ENCODE results near the gene PROKR1.
"Not testable (repeated sequence)": the region's sequence is repeated elsewhere in the genome, so short reads cannot be mapped to it uniquely, and the experiment has no call there.

The PROKR1 gene

DNA sequence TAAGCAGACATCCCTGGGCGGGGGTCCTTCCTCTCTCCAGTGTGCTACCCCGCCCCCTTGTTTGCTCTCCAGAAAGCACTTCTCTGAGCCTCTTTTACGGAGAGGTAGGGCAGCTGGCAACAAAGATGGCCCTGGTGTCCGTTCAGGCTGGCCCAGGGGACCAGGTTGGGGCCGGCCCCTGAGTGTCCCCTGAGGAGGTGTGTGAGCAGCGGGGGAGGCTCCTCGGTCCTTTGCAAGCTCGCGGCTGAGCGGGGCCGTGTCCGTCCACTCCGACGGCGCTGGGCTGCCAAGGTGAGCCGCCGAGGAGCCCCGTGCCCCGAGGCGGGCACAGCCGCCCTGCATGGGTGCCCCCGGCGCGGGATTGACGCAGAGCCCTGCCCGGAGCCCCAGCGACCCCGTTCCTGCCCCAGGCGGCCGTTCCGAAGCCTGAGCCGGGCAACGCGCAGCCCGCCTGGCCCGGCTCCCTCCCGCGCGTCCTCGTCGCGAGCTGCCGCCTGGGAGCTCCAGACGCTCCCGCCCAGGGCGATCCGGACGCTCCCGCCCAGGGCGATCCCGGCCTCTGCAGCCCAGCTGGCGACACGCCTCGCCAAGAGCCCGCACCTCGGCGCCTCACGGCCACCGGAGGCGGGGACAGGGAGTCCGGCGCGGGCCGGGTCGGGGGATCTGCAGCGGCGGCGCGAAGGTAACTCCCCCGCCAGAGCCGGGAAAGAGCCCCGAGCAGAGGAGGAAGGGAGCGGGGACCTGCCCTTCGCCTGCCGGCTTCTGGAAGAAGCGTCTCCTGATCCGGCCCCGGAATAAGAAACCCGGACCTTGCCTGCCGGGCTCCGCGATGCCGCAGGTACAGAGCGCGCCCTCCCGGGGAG is at the start of gene PROKR1:
PROKR1 (plus strand) TSS at position 569 of the 863 bp plus-strand sequence. CDS start 2,243 bp downstream, outside the sequence.
- DNase-seq (ENCODE audit: low read depth): no peak

DNA sequence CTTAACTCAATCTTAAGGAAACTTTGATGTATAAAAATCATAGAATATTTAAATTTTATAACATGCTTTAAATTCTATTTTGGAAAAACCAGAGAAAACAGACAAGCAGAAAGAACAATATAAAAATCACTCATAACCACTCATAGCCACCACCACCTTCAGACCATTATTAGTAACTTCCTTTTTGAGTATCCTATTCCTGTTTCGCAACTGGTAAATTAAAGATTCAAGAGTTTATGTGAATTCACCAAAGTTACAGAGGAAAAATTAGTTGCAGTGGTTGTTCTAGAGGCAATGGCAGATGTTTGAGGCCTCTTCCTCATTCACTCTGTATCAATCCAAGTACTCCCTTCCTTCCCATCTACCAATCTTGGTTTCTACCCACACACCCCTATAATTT is 49.3 kb upstream of the PROKR1 start:
- no peak for DNase-seq (ENCODE audit: low read depth)

DNA sequence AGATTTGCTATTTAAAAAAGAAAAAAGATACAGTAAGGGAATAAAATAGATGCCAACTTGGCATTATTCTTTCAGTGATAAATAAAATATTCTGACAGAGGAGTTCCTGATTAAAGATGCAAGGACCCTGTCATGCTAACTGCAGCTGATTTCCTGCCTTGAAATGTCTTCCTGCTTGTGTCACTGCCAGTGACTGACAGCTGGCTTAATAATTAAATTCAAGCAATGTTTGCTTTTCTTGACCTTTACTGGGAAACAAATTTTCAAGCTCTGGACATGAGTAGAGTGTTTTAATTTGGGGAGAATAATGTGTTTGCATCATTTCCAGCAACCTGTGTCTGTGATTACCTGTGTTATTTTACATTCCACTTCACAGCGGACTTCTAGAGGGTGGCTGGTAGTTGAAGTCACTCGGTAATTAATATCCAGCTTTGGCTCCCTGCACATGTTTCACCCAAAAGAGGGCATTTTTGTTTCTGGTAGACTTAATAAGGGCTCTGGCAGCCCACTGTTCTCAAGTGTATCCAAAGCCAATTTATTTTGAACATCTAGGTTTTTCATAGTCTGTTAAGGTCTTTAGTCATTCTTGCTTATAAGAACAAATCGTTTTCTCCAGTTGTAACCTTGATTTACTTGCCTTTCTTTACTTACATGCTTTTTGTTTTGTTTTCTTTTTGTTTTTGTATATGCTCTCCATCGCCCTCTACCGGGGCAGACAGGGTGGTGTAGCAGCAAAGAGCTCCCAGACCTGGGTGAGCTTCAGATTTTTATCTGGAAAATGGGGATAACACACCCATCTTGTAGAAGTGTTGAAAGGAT is 48.5 kb upstream of the PROKR1 start:
- DNase-seq (ENCODE audit: low read depth): peak; percentile 21

DNA sequence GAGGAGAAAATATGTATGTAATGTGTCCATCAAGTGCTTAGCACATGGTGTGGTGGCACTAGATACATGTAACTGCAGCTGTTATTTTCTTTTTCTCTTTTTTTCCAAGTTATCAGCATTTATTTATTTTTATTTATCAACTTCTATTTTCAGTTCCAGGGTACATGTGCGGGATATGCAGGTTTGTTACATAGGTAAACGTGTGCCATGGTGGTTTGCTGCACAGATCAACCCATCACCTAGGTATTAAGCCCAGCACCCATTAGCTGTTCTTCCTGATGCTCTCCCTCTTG is 47.9 kb upstream of the PROKR1 start:
- not testable (repeated sequence) for DNase-seq (ENCODE audit: low read depth)

DNA sequence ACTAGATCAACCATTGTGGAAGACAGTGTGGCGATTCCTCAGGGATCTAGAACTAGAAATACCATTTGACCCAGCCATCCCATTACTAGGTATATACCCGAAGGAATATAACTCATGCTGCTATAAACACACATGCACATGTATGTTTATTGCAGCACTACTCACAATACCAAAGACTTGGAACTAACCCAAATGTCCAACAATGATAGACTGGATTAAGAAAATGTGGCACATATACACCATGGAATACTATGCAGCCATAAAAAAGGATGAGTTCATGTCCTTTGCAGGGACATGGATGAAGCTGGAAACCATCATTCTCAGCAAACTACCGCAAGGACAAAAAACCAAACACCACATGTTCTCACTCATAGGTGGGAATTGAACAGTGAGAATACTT is 42.9 kb upstream of the PROKR1 start:
- DNase-seq (ENCODE audit: low read depth): not testable (repeated sequence)

DNA sequence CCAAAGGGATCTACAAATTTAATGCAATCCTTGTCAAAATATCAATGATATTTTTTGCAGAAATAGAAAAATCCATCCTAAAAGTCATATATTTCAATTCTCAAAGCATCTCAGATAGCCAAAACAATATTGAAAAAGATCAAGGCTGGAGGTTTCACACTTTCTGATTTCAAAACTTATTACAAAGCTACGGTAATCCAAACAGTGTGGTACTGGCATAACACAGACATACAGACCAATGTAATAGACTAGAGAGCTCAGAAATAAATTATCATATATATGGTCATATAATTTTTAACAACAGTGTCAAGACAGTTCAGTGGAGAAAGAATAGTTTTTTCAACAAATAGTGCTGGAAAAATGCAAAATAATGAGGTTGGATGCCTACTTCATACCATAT is 40.3 kb upstream of the PROKR1 start:
- DNase-seq (ENCODE audit: low read depth): no peak

DNA sequence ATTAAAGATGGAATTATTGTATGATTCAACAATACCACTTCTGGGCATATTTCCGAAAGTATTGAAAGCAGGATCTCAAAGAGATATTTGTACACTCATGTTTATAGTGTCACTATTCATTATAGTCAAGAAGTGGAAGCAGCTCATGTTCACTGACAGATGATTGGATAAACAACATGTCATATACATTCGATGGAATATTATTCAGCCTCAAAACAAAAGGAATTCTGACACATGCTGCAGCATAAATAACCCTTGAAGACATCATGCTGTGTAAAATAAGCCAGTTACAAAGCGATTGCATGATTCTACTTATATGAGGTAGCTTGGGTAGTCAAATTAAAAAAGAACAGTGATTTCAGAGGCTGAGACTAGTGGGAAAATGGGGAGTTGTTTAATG is 39.3 kb upstream of the PROKR1 start:
- DNase-seq (ENCODE audit: low read depth): no peak

DNA sequence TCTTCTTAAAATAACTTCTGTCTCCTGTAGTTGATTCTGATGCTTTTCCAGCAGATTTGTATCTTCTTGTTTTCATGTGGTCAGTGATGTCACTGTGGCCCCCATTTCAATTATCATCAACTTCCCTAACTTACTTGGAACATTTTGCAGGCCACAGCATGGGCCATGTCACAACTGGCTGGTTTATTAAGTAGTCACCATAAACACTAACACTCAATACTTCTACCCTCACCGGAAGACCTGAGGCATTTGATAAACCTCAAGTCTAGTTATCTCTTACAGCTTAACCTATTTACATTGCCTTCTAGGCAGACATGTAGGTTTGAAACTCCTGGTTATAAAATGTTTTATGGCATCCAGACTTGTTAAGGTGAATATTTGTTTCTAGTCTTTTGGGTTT is 37.4 kb upstream of the PROKR1 start:
- no peak for DNase-seq (ENCODE audit: low read depth)

DNA sequence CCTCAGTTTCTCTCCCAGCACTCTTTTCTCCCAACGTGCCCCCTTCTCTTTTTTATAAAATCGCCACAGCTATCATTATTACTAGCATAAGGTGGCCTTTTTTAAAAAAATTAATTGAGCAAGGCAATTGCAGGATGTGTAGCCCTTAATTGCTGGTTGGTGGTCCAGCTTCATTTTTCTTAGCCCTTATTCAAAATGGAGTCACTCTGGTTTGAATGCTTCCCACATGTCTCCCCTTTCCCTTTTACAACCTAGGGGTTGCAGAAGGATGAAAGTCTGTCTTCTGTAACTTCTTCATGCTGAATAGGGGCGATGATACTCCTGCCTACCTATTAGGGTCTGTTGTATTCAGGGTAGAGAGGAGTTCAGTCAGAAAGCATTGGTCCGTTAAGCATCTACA is 36.6 kb upstream of the PROKR1 start:
- DNase-seq (ENCODE audit: low read depth): no peak

DNA sequence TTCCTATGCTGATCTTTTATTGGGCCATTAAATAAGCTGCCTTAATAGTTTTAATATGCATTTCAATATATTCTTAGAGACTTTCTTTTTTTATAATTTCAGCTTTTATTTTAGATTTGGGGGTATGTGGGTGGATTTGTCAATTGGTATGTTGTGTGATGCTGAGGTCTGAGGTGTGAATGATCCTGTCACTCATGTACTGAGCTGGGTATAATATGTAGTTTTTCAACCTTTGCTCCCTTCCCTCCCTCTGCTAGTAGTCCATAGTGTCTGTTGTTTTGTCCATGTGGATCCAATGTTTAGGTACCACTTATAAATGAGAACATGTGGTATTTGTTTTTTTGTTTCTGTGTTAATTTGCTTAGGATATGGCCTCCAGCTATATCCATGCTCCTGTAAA is 35.5 kb upstream of the PROKR1 start:
- no peak for DNase-seq (ENCODE audit: low read depth)

DNA sequence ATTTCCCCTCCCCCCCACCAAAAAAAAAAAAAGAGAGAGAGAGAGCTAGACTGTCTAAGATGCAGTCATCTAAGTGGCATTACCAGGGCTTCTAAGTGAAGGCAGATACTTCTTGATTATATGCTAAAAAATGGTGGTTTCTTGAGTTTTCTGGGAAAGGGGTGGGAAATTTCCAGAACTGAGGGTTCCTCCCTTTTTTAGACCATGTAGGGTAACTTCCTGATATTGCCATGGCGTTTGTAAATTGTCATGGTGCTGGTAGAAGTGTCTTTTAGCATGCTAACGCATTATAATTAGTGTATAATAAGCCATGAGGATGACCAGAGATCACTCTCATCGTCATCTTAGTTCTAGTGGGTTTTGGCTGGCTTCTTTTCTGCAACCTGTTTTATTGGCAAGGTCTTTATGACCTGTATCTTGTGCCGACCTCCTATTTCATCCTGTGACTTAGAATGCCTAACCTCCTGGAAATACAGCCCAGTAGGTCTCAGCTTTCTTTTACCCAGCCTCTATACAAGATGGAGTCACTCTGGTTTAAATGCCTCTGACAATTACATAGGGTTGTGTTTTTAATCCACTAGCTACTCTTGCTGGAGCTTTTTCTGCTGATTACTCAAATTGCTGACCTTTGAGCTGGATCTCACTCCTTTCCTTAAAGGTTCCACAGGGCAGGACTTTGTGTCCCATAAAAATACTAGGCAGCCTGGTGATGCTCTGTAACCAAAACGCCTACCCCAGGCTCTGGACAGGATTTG is 30.4 kb upstream of the PROKR1 start:
- no peak for DNase-seq (ENCODE audit: low read depth)

DNA sequence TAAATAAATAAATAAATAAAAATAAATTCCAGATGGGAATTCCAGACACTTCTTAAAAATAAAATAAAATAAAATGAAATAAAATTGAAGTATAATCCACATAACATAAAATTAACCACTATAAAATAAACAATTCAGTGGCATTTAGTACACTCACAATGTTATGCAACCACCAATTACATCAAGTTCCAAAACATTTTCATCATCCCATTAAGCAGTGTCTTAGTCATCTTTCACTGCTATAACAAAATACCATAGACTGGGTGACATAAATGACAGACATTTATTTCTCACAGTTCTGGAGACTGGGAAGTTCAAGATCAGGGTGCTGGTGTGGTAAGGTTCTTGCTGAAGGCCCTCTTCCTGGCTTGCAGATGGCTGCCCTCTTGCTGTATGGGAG is 22.6 kb upstream of the PROKR1 start:
- DNase-seq (ENCODE audit: low read depth): no peak

DNA sequence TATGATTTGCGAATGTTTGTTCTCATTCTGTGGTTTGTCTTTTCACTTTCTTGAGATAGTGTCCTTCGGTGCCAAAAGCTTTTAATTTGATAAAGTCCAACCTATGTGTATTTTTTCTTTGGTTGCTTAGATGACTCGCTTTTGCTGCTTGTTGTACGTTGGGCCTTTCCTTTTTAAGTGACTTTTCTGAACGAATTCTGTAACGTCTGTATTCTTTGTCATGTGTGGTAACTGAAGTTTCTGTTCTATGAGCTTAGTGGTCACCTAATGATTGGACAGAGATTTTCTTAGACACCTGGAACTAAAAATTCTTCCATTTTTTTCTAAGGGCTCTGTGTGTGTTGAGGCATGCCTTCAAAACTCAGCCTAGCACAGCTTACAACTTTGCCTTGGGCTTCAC is 19.6 kb upstream of the PROKR1 start:
- DNase-seq (ENCODE audit: low read depth): no peak

DNA sequence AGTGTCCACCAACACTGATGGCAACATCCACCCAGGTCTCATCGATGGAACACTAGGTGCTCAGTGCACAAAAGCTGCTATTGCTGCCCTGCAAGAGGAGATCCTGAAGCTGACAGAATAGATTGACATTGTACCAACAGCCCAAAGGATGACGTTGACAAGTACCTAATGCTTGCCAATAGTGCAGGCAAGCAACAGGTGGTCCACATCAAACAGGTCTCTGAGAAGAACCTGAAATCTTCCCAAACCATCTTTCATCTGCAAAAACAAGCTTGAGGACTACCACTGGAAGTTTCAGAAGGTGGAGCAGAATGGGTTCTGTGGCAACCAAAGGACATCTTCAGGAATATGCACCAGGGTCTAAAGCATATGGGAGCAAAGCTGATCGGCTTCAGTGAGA is 15.8 kb upstream of the PROKR1 start:
- no peak for DNase-seq (ENCODE audit: low read depth)

DNA sequence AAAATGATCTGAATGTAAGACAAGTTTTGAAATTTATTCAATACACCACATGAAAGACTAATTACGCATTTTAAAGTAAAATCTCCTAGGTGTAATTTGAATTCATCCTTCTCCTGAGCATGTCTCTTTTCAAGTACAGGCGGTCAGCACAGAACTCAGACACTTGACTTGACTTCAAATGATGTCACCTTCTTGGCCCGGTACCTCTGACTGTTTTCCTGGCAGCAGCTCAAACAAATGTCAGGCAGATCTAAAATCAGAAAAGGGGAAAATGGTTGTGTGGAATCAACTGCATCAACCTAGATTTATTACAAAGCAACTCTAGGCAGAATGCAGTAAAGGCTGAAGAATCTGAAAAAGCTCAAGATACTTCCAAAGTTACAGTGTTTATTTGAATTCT is 11.4 kb upstream of the PROKR1 start:
- no peak for DNase-seq (ENCODE audit: low read depth)

DNA sequence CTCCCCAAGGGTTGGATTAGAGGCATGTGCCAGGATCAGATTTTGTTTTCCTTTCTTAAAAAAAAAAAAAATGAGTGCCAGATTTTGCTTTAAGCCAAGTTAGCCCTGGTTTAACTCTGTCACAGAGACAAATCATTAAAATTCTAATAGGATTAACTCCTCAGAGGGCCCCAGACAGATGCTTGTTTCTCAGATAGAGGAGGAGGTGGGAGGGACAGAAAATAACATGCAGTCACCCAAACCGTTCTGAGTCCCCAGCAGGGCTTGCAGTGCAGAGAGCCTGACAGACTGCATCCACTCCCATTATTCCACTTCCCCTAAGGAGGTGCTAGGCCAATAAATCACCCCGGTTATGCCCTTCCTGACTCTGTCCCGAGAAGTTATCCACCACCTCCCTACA is 6.3 kb upstream of the PROKR1 start:
- DNase-seq (ENCODE audit: low read depth): no peak

DNA sequence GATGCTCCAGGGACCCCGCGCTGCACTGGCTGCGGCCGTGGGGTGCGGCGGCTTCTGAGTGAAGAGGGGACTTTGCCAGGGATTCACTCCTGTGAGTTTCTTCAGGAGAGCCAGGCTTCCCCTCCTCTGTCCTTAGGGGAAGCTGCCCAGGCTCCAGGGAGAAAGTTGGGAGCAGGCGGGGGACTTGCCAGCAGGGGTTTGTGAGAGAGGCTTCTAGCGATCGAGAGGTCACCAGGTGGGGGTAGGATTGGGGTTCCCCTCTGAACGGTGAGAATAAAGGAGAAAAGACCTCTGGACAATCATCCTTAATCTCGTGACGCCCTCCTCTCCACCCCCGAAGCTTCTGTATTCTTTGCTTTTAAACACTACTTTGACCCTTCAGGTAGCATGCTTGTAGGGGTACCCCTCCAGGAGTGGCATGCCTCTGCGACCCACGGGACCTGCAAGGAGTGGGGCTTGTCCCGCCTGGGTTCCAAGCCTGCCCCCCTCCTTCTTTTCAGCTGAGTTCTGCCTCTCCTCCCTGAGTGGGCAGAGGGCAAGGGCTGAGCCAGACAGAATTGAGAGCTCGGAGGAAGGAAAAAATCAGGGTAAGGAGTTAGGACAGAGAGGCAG is 601 bp downstream of the PROKR1 start:
- no peak for DNase-seq (ENCODE audit: low read depth)

DNA sequence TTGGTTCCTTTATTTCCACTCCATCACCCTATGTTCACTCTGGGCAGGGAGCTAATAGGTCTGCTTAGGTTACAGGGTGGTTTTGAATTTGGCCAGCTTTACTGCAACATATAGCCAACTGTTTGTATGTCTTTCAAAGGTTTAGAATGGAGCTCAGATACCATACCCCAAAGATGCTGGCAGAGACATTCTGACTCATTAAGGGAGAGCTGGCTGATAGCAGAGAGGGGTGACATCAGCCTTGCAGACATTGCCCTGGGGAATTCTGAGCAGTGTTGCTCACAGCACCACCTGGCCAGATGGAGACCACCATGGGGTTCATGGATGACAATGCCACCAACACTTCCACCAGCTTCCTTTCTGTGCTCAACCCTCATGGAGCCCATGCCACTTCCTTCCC is 2.1 kb downstream of the PROKR1 start:
- no peak for DNase-seq (ENCODE audit: low read depth)

DNA sequence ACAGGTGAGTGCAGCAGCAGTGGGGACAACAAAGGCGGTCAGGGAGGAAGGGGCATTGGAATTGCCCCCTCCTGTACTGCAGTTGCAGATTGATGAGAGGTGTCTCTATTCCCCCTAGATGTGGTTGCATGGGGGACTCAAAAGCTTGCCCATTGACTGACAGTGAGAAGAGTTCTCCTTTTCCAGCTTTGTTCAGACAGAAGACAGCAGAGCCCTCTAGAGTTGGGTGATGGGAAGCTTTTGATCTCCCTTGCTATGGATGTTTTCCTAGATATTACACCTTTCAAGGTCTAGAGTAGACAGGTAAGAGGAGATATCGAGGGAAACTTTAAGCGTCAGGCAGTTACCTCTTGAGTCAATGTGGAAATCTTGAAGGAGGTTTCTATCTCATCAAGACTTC is 2.9 kb downstream of the PROKR1 start:
- no peak for DNase-seq (ENCODE audit: low read depth)

DNA sequence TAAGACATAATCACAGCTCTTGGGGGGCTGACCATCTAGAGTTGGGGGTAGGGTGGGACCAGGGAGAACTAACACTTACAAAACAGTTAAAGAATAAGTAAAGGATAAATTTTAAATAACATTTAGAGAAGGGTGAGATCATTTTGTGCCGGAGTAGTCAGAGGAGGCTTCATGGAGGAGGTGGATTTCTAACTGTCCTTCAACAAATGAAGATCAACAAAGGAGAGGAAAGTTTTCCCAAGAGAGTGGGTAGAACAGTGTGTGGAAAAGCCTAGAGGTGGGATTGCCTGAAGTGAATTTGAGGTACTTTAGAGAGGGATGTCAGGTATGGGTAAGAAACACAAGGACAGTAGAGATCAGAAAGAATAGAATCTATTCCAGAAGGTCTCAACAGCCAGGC is 7.3 kb downstream of the PROKR1 start:
- DNase-seq (ENCODE audit: low read depth): no peak

DNA sequence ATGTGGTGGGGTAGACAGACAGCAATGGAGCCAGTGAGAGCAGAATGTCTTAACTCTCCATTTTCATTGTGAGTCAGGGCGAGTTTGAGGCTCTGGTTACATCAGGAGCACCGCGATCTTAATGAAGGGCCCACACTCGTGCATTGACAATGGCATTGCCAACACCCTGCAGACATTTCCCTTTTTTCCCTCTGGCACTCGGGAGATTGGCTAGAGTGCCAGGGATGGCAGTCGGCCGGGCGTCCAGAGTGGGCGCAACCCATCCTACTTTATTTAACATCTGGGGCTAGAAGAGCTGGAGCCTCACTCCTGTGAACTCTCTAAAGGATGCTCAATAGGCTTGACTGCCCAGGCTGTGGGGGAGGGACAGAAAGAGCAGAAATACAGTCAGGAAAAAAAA is 9.7 kb downstream of the PROKR1 start:
- DNase-seq (ENCODE audit: low read depth): no peak

DNA sequence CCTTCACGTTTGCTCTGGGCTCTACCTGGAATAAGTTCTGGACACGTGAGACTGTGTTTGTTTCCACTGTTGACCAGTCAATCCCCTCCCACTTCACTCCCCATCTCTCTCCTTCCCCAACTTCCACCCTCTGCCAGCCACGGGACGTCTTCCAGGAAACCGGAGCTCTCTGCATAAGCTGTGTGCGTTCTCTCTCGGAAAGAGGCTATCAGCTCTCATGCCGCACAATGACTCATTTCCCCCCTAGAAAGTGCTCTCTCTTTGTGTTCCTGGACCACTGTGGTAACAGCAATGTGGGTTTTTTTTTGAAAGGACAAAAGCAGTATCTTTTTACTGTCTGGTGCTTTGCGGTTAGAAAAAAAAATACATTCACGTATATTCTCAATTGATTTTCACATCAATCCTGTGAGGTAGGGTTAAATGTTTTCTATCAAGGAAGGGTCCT is 10.2 kb downstream of the PROKR1 start:
- peak; percentile 10 for DNase-seq (ENCODE audit: low read depth)

All from stimulated activated CD8-positive, alpha-beta memory T cell treated with anti-CD3 and anti-CD28 coated beads, Interleukin-12 subunit alpha, Interleukin-12 subunit beta, amount 100 ng/mL, for 1 hour (primary cell).